Adrenal gland (tissue), 12 donors: Measurements from ENCODE around the gene MYNN. TPM values are rescaled to one million over a fixed set of nuclear protein-coding genes. Genes with fewer than 3 reads are reported as not detected.

Source experiments
- DNase-seq, 7 donors: peaks; one replicate each; pipeline ENCODE4 v3.0.0-alpha.2; 2019 to 2020
- H3K27ac ChIP-seq, 5 donors: fragments of 200-600 bp; sonication (generic) in 4 of 5; 1 replicate in 3 of 5; 2 replicates in 2 of 5; pipeline versions ENCODE4 v1.5.1 to v1.8.0; 2016 to 2020; ENCODE audit warnings: mild to moderate bottlenecking in 1 of 5
- H3K27me3 ChIP-seq: fragments of 200-600 bp; 2 replicates; pipeline ENCODE4 v1.8.0; 2021
- H3K36me3 ChIP-seq, 2 donors: fragments of 200-600 bp; replicated peaks in 1 of 2; 1 replicate in 1 of 2; 2 replicates in 1 of 2; pipeline versions ENCODE4 v1.5.1 to v1.8.0; 2018 to 2022
- H3K4me1 ChIP-seq, 2 donors: fragments of 200-600 bp; replicated peaks in 1 of 2; 1 replicate in 1 of 2; 2 replicates in 1 of 2; pipeline versions ENCODE4 v1.5.1 to v1.8.0; 2018 to 2021
- H3K4me3 ChIP-seq, 4 donors: fragments of 200-600 bp; sonication (generic) in 3 of 4; one replicate each; pipeline ENCODE4 v1.5.1; 2016 to 2018
- H3K9me3 ChIP-seq, 3 donors: fragments of 200-600 bp; sonication (generic) in 1 of 3; replicated peaks in 1 of 3; 1 replicate in 2 of 3; 2 replicates in 1 of 3; pipeline versions ENCODE4 v1.5.1 to v1.8.0; 2016 to 2021
- CTCF ChIP-seq, 6 experiments: fragments of 450-650 bp in 4 of 6; fragments of 200-600 bp in 2 of 6; sonication (generic) in 1 of 6; IDR thresholded peaks; 1 replicate in 5 of 6; 2 replicates in 1 of 6; pipeline versions ENCODE4 v1.5.1 to v1.8.0; 2016 to 2021; ENCODE audit warnings: antibody characterized with exemption in 6 of 6, mild to moderate bottlenecking in 2 of 6, moderate library complexity in 1 of 6
- POLR2A ChIP-seq, 2 donors: fragments of 450-650 bp; IDR thresholded peaks; one replicate each; pipeline ENCODE4 v1.6.1; 2017; ENCODE audit warnings: antibody characterized with exemption in 2 of 2, mild to moderate bottlenecking in 2 of 2, moderate library complexity in 1 of 2
- WGBS, 4 donors: extraction: QIAGEN DNeasy Blood & Tissue Kit in 2 of 4; methylation state at CpG; one replicate each; pipeline versions ENCODE4 v1.1.5 to v1.1.7; 2013 to 2017; 5-methylcytosine and 5-hydroxymethylcytosine counted together
- intact Hi-C, 2 donors: fragments of 100-400 bp; cut with DNase I; formaldehyde crosslinking; loops; one replicate each; pipeline versions ENCODE4 v1.14.1 to v1.15.0; 2022 to 2023
- polyA plus RNA-seq, 3 donors: library from polyadenylated mRNA; stranded (reverse); fragments of 200-250 nt in 2 of 3; fragments of 350-450 nt in 1 of 3; fragmentation: Illumina TruSeq in 1 of 3; extraction: RNeasy Lipid Tissue Mini Kit (QIAGEN cat#74804) in 1 of 3; gene quantifications; one replicate each; pipeline ENCODE4 v1.2.3, GENCODE V29; 2013 to 2014
- total RNA-seq, 9 donors: library from RNA; depleted of rRNA in 4 of 9; stranded (reverse); fragments of >200 nt in 4 of 9; fragments of 120-200 nt in 1 of 9; fragmentation: NEBNext Ultra II Directional in 1 of 9; extraction: Animal tissue kit (Norgen Biotek cat#: 25700) in 1 of 9; gene quantifications; one replicate each; pipeline versions ENCODE4 v1.1.0 to v1.2.4, GENCODE V29; 2013 to 2023
- donor health status: healthy with polysubstance abuse.
- donor health status: Bipolar disorder and iron deficiency.
- donor health status: DM: yes; HTN: yes; CAD: no.
- donor health status: DM: no; HTN: no; CAD: no.
- donor health status: DM: no; HTN: no; CAD: no.
- donor health status: DM: yes; HTN: yes; CAD: no.

MYNN gene
- total and polyA plus RNA-seq, 12 donors: 6.1 to 20.5 (median 11.0) TPM

- 0 to 1% (median 1%) methylated on average over 27 of the region's 27 CpGs for WGBS, 4 donors
- Histone ChIP-seq H3K4me3 (peak overlapping the region in 2 of 4 donors; percentile 83 to 92), H3K27ac (peak overlapping the region; percentile 96 to 100 (median 99)), H3K4me1 (peaks cover 0 to 30% of the 10 kb centered on the region in 2 donors), H3K9me3 (no peaks in the 10 kb centered on the region), H3K36me3 (peaks cover 0 to 6% of the 10 kb centered on the region in 2 donors), H3K27me3 (no peaks in the 10 kb centered on the region)
- intact Hi-C loops: no loop called here
- TF ChIP-seq POLR2A (IDR thresholded peaks at IDR 0.05): no peak
- TF ChIP-seq CTCF (IDR thresholded peaks at IDR 0.05): no peak
- peak; percentile 45 to 77 (median 57) for DNase-seq
These were observed 1.5 kb upstream of the MYNN start for GRCh38 chr3:169771497-169772304.

- DNase-seq: peak in 5 of 7 donors; percentile 68 to 88 (median 73)
- Histone ChIP-seq H3K27me3 (no peaks in the 10 kb centered on the region), H3K4me3 (peak overlapping the region; percentile 69 to 92 (median 84)), H3K27ac (peak overlapping the region; percentile 96 to 100 (median 99)), H3K36me3 (peaks cover 0 to 9% of the 10 kb centered on the region in 2 donors), H3K4me1 (peaks cover 0 to 30% of the 10 kb centered on the region in 2 donors), H3K9me3 (no peaks in the 10 kb centered on the region)
- no peak for TF ChIP-seq CTCF (IDR thresholded peaks at IDR 0.05)
- TF ChIP-seq POLR2A (IDR thresholded peaks at IDR 0.05): no peak
- intact Hi-C loops: no loop called here
- WGBS, 4 donors: 0 to 1% (median 0%) methylated on average over 13 to 15 of the region's 15 CpGs
These were observed 795 bp upstream of the MYNN start for GRCh38 chr3:169772305-169772896.

GRCh38 chr3:169774186-169774585 lies 990 bp downstream of the MYNN start:
- H3K9me3 ChIP-seq: no peaks in the 10 kb centered on the region
- H3K4me1 ChIP-seq: peaks cover 0 to 30% of the 10 kb centered on the region in 2 donors
- TF ChIP-seq CTCF (IDR thresholded peaks at IDR 0.05) (no peak), POLR2A (IDR thresholded peaks at IDR 0.05) (no peak)
- H3K27ac ChIP-seq: peak overlapping the region in 3 of 5 donors; percentile 97 to 100 (median 99)
- peak overlapping the region in 1 of 4 donors; percentile 83 for H3K4me3 ChIP-seq
- H3K27me3 ChIP-seq: no peaks in the 10 kb centered on the region
- intact Hi-C loops: no loop called here
- peaks cover 0 to 24% of the 10 kb centered on the region in 2 donors for H3K36me3 ChIP-seq
- WGBS, 4 donors: 48 to 58% (median 54%) methylated on average over 5 of the region's 5 CpGs
- DNase-seq: no peak

GRCh38 chr3:169777822-169778221 lies 4.6 kb downstream of the MYNN start:
- TF ChIP-seq POLR2A (IDR thresholded peaks at IDR 0.05) (no peak), CTCF (IDR thresholded peaks at IDR 0.05) (no peak)
- 70 to 94% (median 83%) methylated on average over 3 to 4 of the region's 4 CpGs for WGBS, 4 donors
- Histone ChIP-seq H3K27ac (no peak overlapping the region), H3K36me3 (peaks cover 0 to 59% of the 10 kb centered on the region in 2 donors), H3K27me3 (no peaks in the 10 kb centered on the region), H3K9me3 (no peaks in the 10 kb centered on the region), H3K4me3 (no peak overlapping the region), H3K4me1 (peaks cover 0 to 31% of the 10 kb centered on the region in 2 donors)
- intact Hi-C loops: no loop called here
- no peak for DNase-seq
